Neural progenitor cell (in vitro differentiated cells): ENCODE results near the gene ABCC6. TPM values are rescaled to one million over a fixed set of nuclear protein-coding genes. Genes with fewer than 3 reads are reported as not detected.
A peak's percentile ranks its signal among the peaks of the same experiment; 100 is the strongest.

Experiments used
- DNase-seq: peaks from one replicate; pipeline ENCODE4 v3.0.0-alpha.2; 2016; ENCODE audit warnings: low spot score
- H2AFZ ChIP-seq: fragments of 200-600 bp; sonication (generic); replicated peaks from 2 replicates; pipeline ENCODE4 v1.6.1; 2016; ENCODE audit warnings: antibody characterized with exemption
- H3F3A ChIP-seq: fragments of 200-600 bp; sonication (generic); 2 replicates; pipeline ENCODE4 v1.6.1; 2016; ENCODE audit warnings: antibody characterized with exemption, low read depth
- H3K27ac ChIP-seq: fragments of 200-600 bp; sonication (generic); 2 replicates; pipeline ENCODE4 v1.5.1; 2016; ENCODE audit warnings: mild to moderate bottlenecking
- H3K27me3 ChIP-seq: fragments of 200-600 bp; sonication (generic); 2 replicates; pipeline ENCODE4 v1.6.1; 2016; ENCODE audit warnings: mild to moderate bottlenecking, moderate library complexity
- H3K36me3 ChIP-seq: fragments of 200-600 bp; sonication (generic); 2 replicates; pipeline ENCODE4 v1.5.1; 2016
- H3K4me1 ChIP-seq: fragments of 200-600 bp; sonication (generic); 2 replicates; pipeline ENCODE4 v1.6.1; 2016; ENCODE audit warnings: mixed run types
- H3K4me2 ChIP-seq: fragments of 200-600 bp; sonication (generic); 2 replicates; pipeline ENCODE4 v1.6.1; 2016
- H3K4me3 ChIP-seq: fragments of 200-600 bp; sonication (generic); 2 replicates; pipeline ENCODE4 v1.5.1; 2016
- H3K79me2 ChIP-seq: fragments of 200-600 bp; sonication (generic); 2 replicates; pipeline ENCODE4 v1.6.1; 2016; ENCODE audit warnings: low read depth
- H3K9ac ChIP-seq: fragments of 200-600 bp; sonication (generic); 2 replicates; pipeline ENCODE4 v1.6.1; 2016
- H3K9me3 ChIP-seq: fragments of 200-600 bp; sonication (generic); 2 replicates; pipeline ENCODE4 v1.5.1; 2016; ENCODE audit warnings: low read depth
- H4K20me1 ChIP-seq: fragments of 200-600 bp; sonication (generic); 2 replicates; pipeline ENCODE4 v1.6.1; 2016; ENCODE audit warnings: low read depth
- H3K27ac Mint-ChIP-seq: 3 replicates; pipeline ENCODE4 v1.8.0; 2021; ENCODE audit warnings: mixed read lengths
- H3K27me3 Mint-ChIP-seq: 2 replicates; pipeline ENCODE4 v1.8.0; 2022; ENCODE audit warnings: low read depth, mild to moderate bottlenecking, inconsistent platforms, moderate library complexity, mixed read lengths; ENCODE audit not compliant: insufficient read depth
- H3K36me3 Mint-ChIP-seq: 3 replicates; pipeline ENCODE4 v1.8.0; 2021; ENCODE audit warnings: mixed read lengths
- H3K4me1 Mint-ChIP-seq: 3 replicates; pipeline ENCODE4 v1.8.0; 2021; ENCODE audit warnings: mixed read lengths
- H3K4me3 Mint-ChIP-seq: 3 replicates; pipeline ENCODE4 v1.8.0; 2021; ENCODE audit warnings: mild to moderate bottlenecking, moderate library complexity, mixed read lengths
- H3K9me3 Mint-ChIP-seq: 3 replicates; pipeline ENCODE4 v1.8.0; 2020; ENCODE audit warnings: mixed read lengths
- CTCF ChIP-seq: fragments of 200-600 bp; sonication (generic); IDR thresholded peaks from 2 replicates; pipeline ENCODE4 v1.5.1; 2017; ENCODE audit warnings: antibody characterized with exemption, mild to moderate bottlenecking
- EZH2 ChIP-seq: fragments of 200-600 bp; sonication (generic); IDR thresholded peaks from 2 replicates; pipeline ENCODE4 v1.6.1; 2017; ENCODE audit warnings: antibody characterized with exemption, mild to moderate bottlenecking, moderate library complexity
- EZH2phosphoT487 ChIP-seq: fragments of 200-600 bp; sonication (generic); IDR thresholded peaks from 2 replicates; pipeline ENCODE4 v1.6.1; 2017; ENCODE audit warnings: antibody characterized with exemption
- total RNA-seq: library from RNA; depleted of rRNA; stranded (reverse); fragments of >200 nt; gene quantifications from 2 replicates; pipeline ENCODE4 v1.2.3, GENCODE V29; 2015; ENCODE audit warnings: low replicate concordance

Gene ABCC6
- total RNA-seq, 1 donor from 2014 or later, result 0.79 TPM

GRCh38 chr16:16126896-16127295 lies 96.4 kb downstream of the ABCC6 start:
- no peaks in the 10 kb centered on the region for H3F3A ChIP-seq
- TF ChIP-seq CTCF, result no peak
- TF ChIP-seq EZH2phosphoT487, result no peak
- TF ChIP-seq EZH2, result no peak
- H3K9me3 ChIP-seq, result no peaks in the 10 kb centered on the region
- no peak overlapping the region for H3K4me2 ChIP-seq
- H3K9ac ChIP-seq, result no peak overlapping the region
- H3K27ac ChIP-seq, result no peak overlapping the region
- peaks cover 4% of the 10 kb centered on the region for H4K20me1 ChIP-seq
- H3K27me3 Mint-ChIP-seq, result no peaks in the 10 kb centered on the region
- peak overlapping the region; percentile 37 for H3K27ac Mint-ChIP-seq
- no peaks in the 10 kb centered on the region for H3K4me1 Mint-ChIP-seq
- H3K36me3 ChIP-seq, result peaks cover 4% of the 10 kb centered on the region
- no peak overlapping the region for H3K4me3 ChIP-seq
- no peaks in the 10 kb centered on the region for H3K4me1 ChIP-seq
- H2AFZ ChIP-seq, result no peak overlapping the region
- H3K9me3 Mint-ChIP-seq, result peaks cover 11% of the 10 kb centered on the region
- no peaks in the 10 kb centered on the region for H3K27me3 ChIP-seq
- peaks cover 30% of the 10 kb centered on the region for H3K36me3 Mint-ChIP-seq
- H3K79me2 ChIP-seq, result no peaks in the 10 kb centered on the region
- DNase-seq, result no peak
- no peak overlapping the region for H3K4me3 Mint-ChIP-seq

GRCh38 chr16:16124974-16125373 lies 98.3 kb downstream of the ABCC6 start:
- no peak overlapping the region for H3K9ac ChIP-seq
- peaks cover 4% of the 10 kb centered on the region for H4K20me1 ChIP-seq
- no peaks in the 10 kb centered on the region for H3F3A ChIP-seq
- H2AFZ ChIP-seq, result no peak overlapping the region
- no peaks in the 10 kb centered on the region for H3K9me3 ChIP-seq
- no peak overlapping the region for H3K4me2 ChIP-seq
- Mint-ChIP-seq H3K9me3 (peaks cover 11% of the 10 kb centered on the region), H3K4me3 (no peak overlapping the region), H3K36me3 (peaks cover 30% of the 10 kb centered on the region), H3K27me3 (peaks cover 2% of the 10 kb centered on the region), H3K27ac (no peak overlapping the region), H3K4me1 (no peaks in the 10 kb centered on the region)
- H3K4me3 ChIP-seq, result no peak overlapping the region
- TF ChIP-seq EZH2phosphoT487, result no peak
- TF ChIP-seq CTCF, result no peak
- no peak for TF ChIP-seq EZH2
- DNase-seq, result no peak
- H3K27ac ChIP-seq, result no peak overlapping the region
- no peaks in the 10 kb centered on the region for H3K4me1 ChIP-seq
- H3K36me3 ChIP-seq, result peaks cover 4% of the 10 kb centered on the region
- H3K79me2 ChIP-seq, result no peaks in the 10 kb centered on the region
- H3K27me3 ChIP-seq, result no peaks in the 10 kb centered on the region

GRCh38 chr16:16124438-16124837 lies 98.9 kb downstream of the ABCC6 start:
- Histone ChIP-seq H3K4me3 (no peak overlapping the region), H3K36me3 (peaks cover 4% of the 10 kb centered on the region), H2AFZ (no peak overlapping the region), H3K27me3 (no peaks in the 10 kb centered on the region), H3F3A (no peaks in the 10 kb centered on the region), H3K79me2 (no peaks in the 10 kb centered on the region), H3K27ac (no peak overlapping the region), H4K20me1 (peaks cover 4% of the 10 kb centered on the region), H3K4me1 (no peaks in the 10 kb centered on the region), H3K9me3 (no peaks in the 10 kb centered on the region), H3K9ac (no peak overlapping the region), H3K4me2 (no peak overlapping the region)
- H3K4me1 Mint-ChIP-seq, result no peaks in the 10 kb centered on the region
- DNase-seq, result peak; percentile 9
- TF ChIP-seq EZH2 (no peak), CTCF (no peak), EZH2phosphoT487 (no peak)
- no peak overlapping the region for H3K27ac Mint-ChIP-seq
- no peak overlapping the region for H3K4me3 Mint-ChIP-seq
- H3K9me3 Mint-ChIP-seq, result peaks cover 13% of the 10 kb centered on the region
- peaks cover 2% of the 10 kb centered on the region for H3K27me3 Mint-ChIP-seq
- peaks cover 33% of the 10 kb centered on the region for H3K36me3 Mint-ChIP-seq

- H3K36me3 Mint-ChIP-seq, result peaks cover 45% of the 10 kb centered on the region
- H3K4me2 ChIP-seq, result no peak overlapping the region
- peaks cover 25% of the 10 kb centered on the region for H3K9me3 Mint-ChIP-seq
- no peak overlapping the region for H3K4me3 Mint-ChIP-seq
- H3F3A ChIP-seq, result no peaks in the 10 kb centered on the region
- no peaks in the 10 kb centered on the region for H3K4me1 Mint-ChIP-seq
- no peak for TF ChIP-seq EZH2
- no peak for TF ChIP-seq CTCF
- no peak for TF ChIP-seq EZH2phosphoT487
- no peaks in the 10 kb centered on the region for H3K4me1 ChIP-seq
- no peak overlapping the region for H3K27ac ChIP-seq
- H2AFZ ChIP-seq, result no peak overlapping the region
- H3K79me2 ChIP-seq, result no peaks in the 10 kb centered on the region
- H3K9ac ChIP-seq, result no peak overlapping the region
- H3K36me3 ChIP-seq, result peaks cover 4% of the 10 kb centered on the region
- no peaks in the 10 kb centered on the region for H3K27me3 ChIP-seq
- H3K9me3 ChIP-seq, result no peaks in the 10 kb centered on the region
- H3K27me3 Mint-ChIP-seq, result peaks cover 2% of the 10 kb centered on the region
- H3K27ac Mint-ChIP-seq, result no peak overlapping the region
- no peak overlapping the region for H3K4me3 ChIP-seq
- H4K20me1 ChIP-seq, result no peaks in the 10 kb centered on the region
- DNase-seq, result no peak
Measured at GRCh38 chr16:16122264-16122663, 101.0 kb downstream of the ABCC6 start.
